Stimulated activated CD4-positive, alpha-beta T cell treated with anti-CD3 and anti-CD28 coated beads, Interleukin-1b, Interleukin-23, amount 100 ng/mL, for 4 hours (primary cell): Measurements from ENCODE around the gene GTF2F2.
"Not testable (repeated sequence)": the region's sequence is repeated elsewhere in the genome, so short reads cannot be mapped to it uniquely, and the experiment has no call there.

Source experiments
- DNase-seq, 2 donors: peaks; one replicate each; pipeline ENCODE4 v3.0.0-alpha.2; 2020; ENCODE audit warnings: low read depth in 2 of 2

GTF2F2 gene

DNA sequence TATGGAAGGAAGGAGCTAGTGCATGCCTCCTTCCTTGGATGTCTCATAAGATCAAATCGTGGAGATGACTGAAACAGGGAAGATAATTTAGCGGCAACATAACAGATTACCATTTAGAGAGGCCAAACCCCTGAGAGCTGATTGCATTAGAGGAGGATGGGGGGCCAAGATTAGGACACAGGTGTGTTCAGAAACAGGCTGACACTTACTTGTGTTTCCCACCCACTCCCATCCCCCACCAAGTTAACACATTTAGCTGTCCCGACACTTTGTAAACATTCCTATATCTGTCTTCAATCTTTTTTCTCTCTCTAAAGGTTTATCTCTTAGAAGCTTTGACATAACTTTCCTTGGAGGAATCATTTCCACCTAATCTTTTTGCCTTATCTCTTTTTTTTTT, 129.4 kb downstream of the GTF2F2 start:
- DNase-seq, result no peak

DNA sequence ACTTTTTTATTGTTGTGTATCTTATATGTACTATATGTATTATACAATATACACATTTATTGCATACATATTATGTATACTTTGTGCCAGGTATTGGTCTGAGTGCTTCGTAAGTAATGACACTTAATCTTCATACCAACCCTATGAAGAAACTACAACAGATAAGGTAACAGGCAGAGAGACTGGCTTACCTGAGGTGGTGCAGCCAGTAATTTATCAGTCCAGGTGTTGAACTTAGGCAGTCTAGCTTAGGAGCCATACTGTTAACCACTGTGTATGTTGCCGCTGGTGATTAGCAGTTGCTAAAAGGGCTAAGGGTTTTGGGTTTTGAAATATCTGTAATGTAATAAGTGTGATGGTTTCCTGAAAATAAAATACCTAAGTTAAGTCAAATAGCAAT, 134.1 kb downstream of the GTF2F2 start:
- no peak for DNase-seq

DNA sequence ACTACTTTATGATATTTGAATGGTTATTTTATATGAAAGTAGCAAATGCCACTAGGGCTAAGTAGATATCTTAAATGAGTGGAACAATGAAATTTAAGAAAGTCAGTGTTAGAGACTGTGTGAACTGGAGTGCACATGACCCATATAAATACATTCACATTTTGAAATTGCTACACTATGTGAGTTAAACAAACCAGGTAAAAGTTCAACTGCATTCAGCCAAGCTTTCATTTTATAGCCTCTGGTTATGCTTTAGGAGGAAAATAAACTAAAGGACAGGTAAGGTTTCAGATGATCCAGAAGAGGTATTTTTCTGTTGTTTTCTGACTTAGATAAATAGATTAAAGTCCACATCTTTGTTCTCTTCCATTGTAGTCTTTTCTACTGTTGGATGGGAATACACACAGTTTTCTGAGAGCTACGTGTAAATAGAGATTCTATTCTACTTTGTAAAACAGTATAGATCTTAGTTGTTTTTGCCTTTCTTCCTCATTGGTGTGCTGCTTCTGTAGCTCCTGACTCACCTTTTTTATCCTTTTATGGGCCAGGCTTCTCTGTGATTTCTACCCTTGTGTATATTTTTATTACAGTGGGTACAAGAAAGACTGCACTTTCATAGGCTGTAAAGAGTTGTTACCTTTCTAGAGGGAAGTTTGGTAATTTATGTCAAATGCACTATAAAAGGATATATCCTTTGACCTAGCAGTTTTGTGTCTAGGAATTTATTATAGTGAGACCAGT, 135.1 kb downstream of the GTF2F2 start:
- no peak for DNase-seq

DNA sequence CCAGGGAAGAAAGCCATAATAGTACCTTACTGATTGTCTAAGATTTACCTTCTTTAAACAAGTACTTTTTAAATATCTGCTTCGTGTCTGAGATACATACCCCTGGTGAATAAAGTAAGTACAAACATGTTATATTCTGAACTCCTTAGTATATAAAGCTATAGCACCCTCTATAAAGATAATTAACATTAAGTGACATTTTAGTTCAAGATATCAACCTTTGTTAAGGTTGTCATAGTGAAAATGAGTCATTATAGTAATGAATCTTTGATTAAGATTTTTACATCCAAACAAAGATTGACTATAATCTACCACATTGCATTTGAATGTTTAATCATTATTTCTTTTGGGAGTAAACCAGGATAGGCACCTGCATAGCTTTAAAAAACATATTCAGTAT, 135.9 kb downstream of the GTF2F2 start:
- no peak for DNase-seq

DNA sequence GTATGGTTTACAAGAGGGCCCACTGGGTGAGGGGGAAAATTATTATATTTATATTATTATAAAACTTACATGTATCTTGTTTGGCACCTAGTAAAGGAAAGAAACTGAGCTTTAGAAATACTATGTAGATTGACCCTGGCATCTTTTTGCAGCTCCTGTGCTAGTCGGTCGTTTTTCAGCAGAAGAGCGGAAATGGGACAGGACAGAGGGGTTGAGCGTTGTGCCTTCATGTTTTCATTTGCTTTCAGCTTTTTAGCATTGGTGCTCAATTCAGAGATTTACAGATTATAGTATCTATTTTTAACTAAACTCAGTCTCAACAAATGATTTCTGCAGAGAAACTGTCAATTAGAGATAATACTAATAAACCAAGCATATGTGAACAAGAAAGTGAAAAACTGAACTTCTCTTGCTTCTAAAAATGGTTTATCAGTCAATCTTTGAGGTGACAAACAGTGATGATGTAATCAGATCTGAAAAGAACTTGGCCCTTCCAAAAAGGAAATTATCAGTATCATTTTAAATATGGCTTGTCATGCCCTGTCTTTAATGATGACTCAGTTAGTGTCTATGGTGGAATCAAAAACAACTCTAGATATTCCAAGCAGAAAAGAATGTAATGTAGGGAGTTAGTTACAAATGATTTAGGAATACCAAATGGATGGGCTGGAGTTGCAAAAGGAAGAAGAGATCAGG, 137.5 kb downstream of the GTF2F2 start:
- DNase-seq, result no peak

GRCh38 chr13:45258334-45258675, 138.0 kb downstream of the GTF2F2 start:
- no peak for DNase-seq

GRCh38 chr13:45267215-45267614, 146.9 kb downstream of the GTF2F2 start:
- no peak for DNase-seq

- DNase-seq, result no peak
These were observed 148.9 kb downstream of the GTF2F2 start for GRCh38 chr13:45269204-45269603.

DNA sequence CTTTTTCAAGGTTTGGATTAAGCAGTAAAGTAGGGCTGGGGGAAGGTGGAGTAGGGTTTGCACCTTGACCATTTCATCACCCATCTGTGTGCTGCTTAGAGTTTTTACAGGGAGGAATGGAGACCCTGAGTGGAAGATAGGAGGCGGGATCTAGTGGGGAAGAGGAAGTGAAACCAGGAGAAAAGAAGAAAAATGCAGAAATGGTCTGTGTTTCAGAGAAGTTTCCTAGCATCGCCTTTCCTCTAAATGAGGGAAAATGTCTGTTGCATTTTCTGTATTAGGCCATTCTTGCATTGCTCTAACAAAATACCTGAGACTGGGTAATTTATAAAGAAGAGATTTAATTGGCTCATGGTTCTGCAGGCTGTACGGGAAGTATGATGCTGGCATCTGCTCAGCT, 156.6 kb downstream of the GTF2F2 start:
- no peak for DNase-seq

GRCh38 chr13:45278096-45278645, 157.9 kb downstream of the GTF2F2 start:
- no peak for DNase-seq

GRCh38 chr13:45280011-45280410, 159.7 kb downstream of the GTF2F2 start:
- DNase-seq, result no peak

- DNase-seq, result peak; percentile 39 to 55
These were observed 160.7 kb downstream of the GTF2F2 start for GRCh38 chr13:45280751-45281634.

- DNase-seq, result no peak
These were observed 162.7 kb downstream of the GTF2F2 start for GRCh38 chr13:45282994-45283393.

GRCh38 chr13:45289936-45290563, 169.7 kb downstream of the GTF2F2 start:
- no peak for DNase-seq

DNA sequence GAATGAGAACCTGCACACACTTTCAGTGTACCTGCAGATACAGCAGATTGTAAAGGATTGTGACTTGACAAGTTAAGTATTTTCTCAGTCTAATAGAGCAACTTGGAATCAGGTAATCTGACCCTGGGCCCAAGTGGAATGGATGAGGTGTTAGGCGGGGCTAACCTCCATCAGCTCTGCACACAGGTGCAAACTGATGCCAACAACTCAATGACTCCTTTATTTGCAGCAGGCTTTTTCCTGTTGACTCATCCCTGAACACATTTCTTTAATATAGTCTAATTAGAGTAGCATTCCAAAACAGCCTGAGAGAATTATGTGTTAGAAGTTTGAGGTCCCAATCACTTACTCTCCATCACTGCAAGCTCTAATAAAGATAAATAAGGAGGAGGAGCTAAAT, 171.9 kb downstream of the GTF2F2 start:
- no peak for DNase-seq

DNA sequence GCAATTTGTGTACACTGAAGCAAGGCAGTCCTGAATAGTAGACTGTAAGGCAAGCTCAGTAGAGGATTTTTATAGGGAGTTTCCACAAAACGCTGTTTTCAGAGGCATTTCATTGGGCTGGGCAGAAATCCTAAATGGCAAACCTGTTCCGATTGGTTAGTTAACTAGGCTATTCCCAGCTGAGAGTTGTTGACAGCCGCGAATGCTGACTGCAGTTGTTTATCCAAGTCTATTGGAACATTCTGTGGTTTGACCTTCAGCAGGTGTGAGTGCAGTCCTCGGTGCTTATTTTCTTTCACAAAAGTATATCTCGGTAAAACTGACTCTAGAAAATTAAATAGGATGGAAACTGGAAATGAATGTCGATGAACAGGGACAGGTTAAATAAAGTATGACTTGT, 175.2 kb downstream of the GTF2F2 start:
- no peak for DNase-seq

DNA sequence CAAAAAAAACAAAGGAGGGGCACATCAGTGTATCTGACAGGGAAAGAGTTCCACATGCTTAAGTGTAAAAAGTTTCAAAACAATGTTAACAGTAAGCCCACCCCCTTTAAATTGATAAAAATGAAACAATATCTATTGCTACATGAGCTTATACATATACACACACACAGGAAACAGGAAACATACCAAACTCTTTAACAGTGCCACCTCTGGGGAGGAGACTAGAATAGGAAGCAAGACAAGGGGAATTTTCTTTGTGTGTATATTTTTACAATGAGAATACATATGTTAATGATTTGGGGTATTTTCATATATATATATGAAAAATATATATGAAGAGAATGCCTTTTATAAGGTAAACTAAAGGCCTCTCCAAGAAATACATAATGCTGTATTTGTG, 175.9 kb downstream of the GTF2F2 start:
- no peak for DNase-seq

DNA sequence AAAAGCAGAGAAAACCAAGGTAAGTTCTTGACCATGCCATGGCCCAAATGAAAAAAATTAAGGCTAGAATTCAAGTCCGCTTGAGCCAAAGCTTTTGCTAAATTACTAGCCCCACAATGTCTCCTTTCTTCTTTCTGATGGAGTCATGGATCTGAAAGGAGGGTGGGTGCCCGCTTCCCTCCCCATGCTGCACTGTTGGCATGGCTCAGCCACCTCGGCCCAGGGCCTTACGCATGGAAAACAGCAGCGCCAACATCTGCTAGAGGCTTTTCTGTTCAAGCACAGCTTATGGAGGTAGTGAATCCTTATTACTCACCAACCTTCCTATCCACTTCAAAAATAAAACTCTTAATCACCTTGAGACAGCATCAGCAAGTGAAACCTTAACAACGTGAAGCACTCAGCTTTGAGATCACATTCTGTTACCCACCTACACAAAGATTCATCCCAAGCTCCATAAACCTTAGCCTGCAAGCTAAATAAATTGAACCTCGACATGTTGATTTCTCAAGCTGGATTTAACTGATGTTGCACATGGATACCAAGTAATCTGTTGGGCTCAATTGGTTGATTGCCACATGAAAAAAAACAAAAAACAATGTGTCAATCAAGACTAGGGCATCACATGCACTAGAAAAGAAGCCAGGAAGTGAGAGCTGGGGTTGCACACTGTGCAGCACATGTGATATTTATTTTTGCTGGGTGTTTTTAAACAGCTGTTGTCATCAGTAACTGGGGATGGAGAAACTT, 177.3 kb downstream of the GTF2F2 start:
- no peak for DNase-seq

GRCh38 chr13:45298206-45298505, 177.8 kb downstream of the GTF2F2 start:
- no peak for DNase-seq

- DNase-seq, result not testable (repeated sequence)
These were observed 178.2 kb downstream of the GTF2F2 start for GRCh38 chr13:45298550-45298949.

DNA sequence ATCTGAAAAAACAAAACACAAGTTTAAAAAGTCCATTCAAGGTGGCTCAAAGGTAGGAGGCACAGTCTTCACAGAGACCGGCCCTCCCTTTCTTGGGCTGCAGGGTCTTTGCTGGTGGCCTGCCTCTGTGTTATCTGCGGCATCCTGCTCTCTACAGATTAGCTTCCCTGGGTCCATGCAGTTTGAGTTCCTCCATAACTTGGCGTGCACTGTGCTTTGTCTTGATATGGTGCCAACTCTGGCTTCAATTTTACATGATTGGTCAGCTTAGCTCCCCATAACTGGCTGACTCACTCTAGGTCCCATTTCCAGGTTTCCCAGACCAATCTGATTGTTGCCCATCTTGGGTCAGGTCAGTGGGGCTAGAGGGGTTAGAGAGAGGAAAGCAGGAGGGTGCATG, 178.9 kb downstream of the GTF2F2 start:
- DNase-seq, result no peak
